ENCODE measurements around the gene PCDH9. TPM values are rescaled to one million over a fixed set of nuclear protein-coding genes. Genes with fewer than 3 reads are reported as not detected.

PCDH9 gene
- total and polyA plus RNA-seq, 9 donors: 0.18 to 6.5 (median 1.3) TPM

- 85 to 93% (median 91%) methylated on average over 1 of the region's 1 CpG for WGBS, 3 donors
These were observed 215.7 kb downstream of the PCDH9 start for GRCh38 chr13:67014399-67014798.

GRCh38 chr13:67013709-67014108 is 216.4 kb downstream of the PCDH9 start:
- Histone ChIP-seq H3K4me3 (no peak overlapping the region), H3K27me3 (no peaks in the 10 kb centered on the region), H3K4me1 (ENCODE audit: insufficient read depth) (no peaks in the 10 kb centered on the region), H3K36me3 (no peaks in the 10 kb centered on the region), H3K27ac (no peak overlapping the region), H3K9me3 (no peaks in the 10 kb centered on the region)
- 84 to 89% (median 84%) methylated on average over 2 of the region's 2 CpGs for WGBS, 3 donors
- no peak for DNase-seq
- intact Hi-C loops (cut with DNase I): no loop called here
- TF ChIP-seq EP300 (IDR thresholded peaks at IDR 0.05) (no peak), CTCF (IDR thresholded peaks at IDR 0.05) (no peak), POLR2A (IDR thresholded peaks at IDR 0.05) (no peak)

More at GRCh38 chr13:67014399-67014798, 215.7 kb downstream of the PCDH9 start:
- intact Hi-C loops (cut with DNase I): no loop called here
- no peaks in the 10 kb centered on the region for H3K27me3 ChIP-seq
- H3K4me1 ChIP-seq (ENCODE audit: insufficient read depth): no peaks in the 10 kb centered on the region
- TF ChIP-seq POLR2A (IDR thresholded peaks at IDR 0.05) (no peak), CTCF (IDR thresholded peaks at IDR 0.05) (no peak), EP300 (IDR thresholded peaks at IDR 0.05) (no peak)
- H3K4me3 ChIP-seq: no peak overlapping the region
- H3K9me3 ChIP-seq: no peaks in the 10 kb centered on the region
- DNase-seq: no peak
- H3K27ac ChIP-seq: no peak overlapping the region
- H3K36me3 ChIP-seq: no peaks in the 10 kb centered on the region

GRCh38 chr13:67008075-67008668 is 222.0 kb downstream of the PCDH9 start:
- no peak for DNase-seq
- no peaks in the 10 kb centered on the region for H3K9me3 ChIP-seq
- WGBS, 3 donors: 30 to 60% (median 33%) methylated on average over 1 of the region's 1 CpG
- no peaks in the 10 kb centered on the region for H3K4me1 ChIP-seq (ENCODE audit: insufficient read depth)
- H3K4me3 ChIP-seq: no peak overlapping the region
- H3K27me3 ChIP-seq: no peaks in the 10 kb centered on the region
- H3K27ac ChIP-seq: no peak overlapping the region
- no peak for TF ChIP-seq POLR2A (IDR thresholded peaks at IDR 0.05)
- TF ChIP-seq EP300 (IDR thresholded peaks at IDR 0.05): no peak
- TF ChIP-seq CTCF (IDR thresholded peaks at IDR 0.05): no peak
- intact Hi-C loops (cut with DNase I): no loop called here
- no peaks in the 10 kb centered on the region for H3K36me3 ChIP-seq

GRCh38 chr13:67004511-67004910 is 225.6 kb downstream of the PCDH9 start:
- H3K27me3 ChIP-seq: no peaks in the 10 kb centered on the region
- TF ChIP-seq EP300 (IDR thresholded peaks at IDR 0.05) (no peak), CTCF (IDR thresholded peaks at IDR 0.05) (no peak), POLR2A (IDR thresholded peaks at IDR 0.05) (no peak)
- H3K27ac ChIP-seq: no peak overlapping the region
- no peak overlapping the region for H3K4me3 ChIP-seq
- WGBS, 3 donors: 78 to 97% (median 94%) methylated on average over 1 of the region's 1 CpG
- intact Hi-C loops (cut with DNase I): no loop called here
- H3K4me1 ChIP-seq (ENCODE audit: insufficient read depth): no peaks in the 10 kb centered on the region
- H3K36me3 ChIP-seq: no peaks in the 10 kb centered on the region
- no peaks in the 10 kb centered on the region for H3K9me3 ChIP-seq
- DNase-seq: no peak
